Renal cortex interstitium (tissue), 15 donors: ENCODE data around the gene GYS2. TPM values are rescaled to one million over a fixed set of nuclear protein-coding genes. Genes with fewer than 3 reads are reported as not detected.

Experiments used
- DNase-seq, 11 donors: peaks; one replicate each; pipeline ENCODE4 v3.0.0-alpha.2; 2013; ENCODE audit warnings: low read depth in 9 of 11, low spot score in 4 of 11; ENCODE audit errors: extremely low read depth in 1 of 11
- long read RNA-seq, 16 experiments: transcript quantifications; one replicate each; lab custom pipeline, GENCODE V29; 2026
- polyA plus RNA-seq, 3 donors: library from polyadenylated mRNA; unstranded; fragments of 120-200 nt; gene quantifications; one replicate each; pipeline ENCODE4 v1.2.1, GENCODE V29; 2013; ENCODE audit not compliant: insufficient read length in 3 of 3

Gene GYS2
- under 1 TPM in 1 of 3 donors, not detected in 2; 0.32 TPM for polyA plus RNA-seq
- long read RNA-seq, donor 1, result 0 reads
- long read RNA-seq, donor 2, result 0 reads
- long read RNA-seq, donor 3, result 0 reads
- long read RNA-seq, donor 4, result 0 reads
- long read RNA-seq, donor 5, result 0 reads
- long read RNA-seq, donor 6, result 0 reads
- long read RNA-seq, donor 7, result 0 reads
- long read RNA-seq, donor 8, result 0 reads
- long read RNA-seq, donor 9, result 0 reads
- long read RNA-seq, donor 10, result 0 reads
- long read RNA-seq, donor 11, result 0 reads
- long read RNA-seq, donor 12, result 0 reads
- long read RNA-seq, donor 13, result 0 reads
- long read RNA-seq, donor 14, result 0 reads
- long read RNA-seq, donor 15, result 0 reads
- long read RNA-seq, donor 16, result 0 reads

DNA sequence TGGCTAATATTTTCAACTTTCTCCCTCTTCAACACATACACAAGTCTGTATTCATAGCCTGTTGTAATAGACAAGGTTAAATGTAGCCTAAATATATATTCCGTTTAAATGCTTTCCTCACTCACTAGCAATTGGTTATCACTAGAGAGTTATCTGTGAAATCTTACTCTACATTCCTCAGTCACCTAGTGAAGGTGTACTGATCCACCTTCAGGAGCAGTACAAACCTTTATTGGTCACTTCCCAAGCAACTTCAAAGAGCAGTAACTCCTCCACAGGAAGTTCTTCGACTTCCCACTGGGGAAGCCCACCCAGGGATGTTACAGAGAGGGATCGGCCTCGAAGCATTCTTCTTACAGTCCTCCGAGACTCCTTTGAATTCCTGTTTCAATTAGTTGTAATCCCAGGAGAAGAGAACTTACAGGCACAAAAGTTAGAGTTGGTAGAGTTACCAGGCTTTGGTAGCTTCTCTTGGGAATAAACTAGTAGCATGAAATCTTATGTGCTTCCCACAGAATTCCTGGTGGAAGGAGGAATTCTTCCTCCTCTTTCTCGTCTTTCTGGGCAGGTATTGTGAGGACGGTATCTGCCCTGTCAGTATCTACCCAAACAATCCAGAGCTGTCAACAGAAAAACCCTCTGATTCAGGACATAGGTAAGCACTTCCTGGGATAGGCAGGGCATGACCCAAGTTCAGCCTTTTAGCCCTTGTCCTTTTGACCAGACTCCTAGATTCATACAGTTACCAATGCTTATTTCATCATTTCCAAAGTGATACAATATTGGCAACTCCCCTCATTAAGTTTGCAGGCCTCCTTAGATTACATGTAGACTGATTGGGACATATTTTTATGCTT, at the start of gene GYS2:
GYS2 (minus strand) TSS at position 603 of the 857 bp plus-strand sequence; CDS start at position 348, 255 bp downstream.
- DNase-seq, result no peak

DNA sequence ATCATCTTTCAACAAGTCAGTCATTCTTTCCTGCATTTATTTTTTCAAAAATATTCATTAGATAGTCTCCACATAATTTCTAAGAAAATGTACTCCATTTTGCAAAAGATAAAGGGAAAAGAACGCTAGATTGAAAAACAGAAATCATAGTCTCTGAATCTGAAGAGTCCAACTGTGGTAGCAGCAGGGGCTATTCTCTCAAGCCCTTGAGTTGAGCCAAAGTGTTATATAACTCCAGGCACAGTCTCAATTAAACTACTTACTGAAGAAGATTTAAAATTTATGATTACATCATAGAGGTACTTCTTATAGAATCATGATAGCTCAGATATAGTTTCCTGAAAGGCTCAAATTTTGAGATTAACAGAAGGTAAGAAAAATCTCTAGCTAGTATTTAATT, 47.2 kb upstream of the GYS2 start:
- no peak for DNase-seq

DNA sequence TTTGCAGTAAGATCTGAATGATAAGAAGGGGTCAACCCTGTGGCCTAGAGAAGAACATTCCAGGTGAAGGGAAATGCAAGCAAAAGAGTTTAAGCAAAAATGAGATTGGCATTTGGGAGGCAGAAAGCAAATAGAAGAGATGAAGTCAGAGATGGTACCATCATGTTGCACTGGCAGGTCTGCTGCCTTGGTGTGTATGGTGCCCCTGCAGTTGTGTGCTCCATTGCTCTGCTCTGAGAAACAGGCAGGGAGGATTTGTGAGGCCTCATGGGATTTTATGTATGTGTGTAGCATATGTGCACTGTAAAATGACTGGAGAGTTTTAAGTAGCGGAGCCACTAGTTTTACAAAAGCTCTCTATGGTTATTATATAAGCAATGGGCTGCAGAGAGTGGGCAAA, 46.4 kb upstream of the GYS2 start:
- no peak for DNase-seq

DNA sequence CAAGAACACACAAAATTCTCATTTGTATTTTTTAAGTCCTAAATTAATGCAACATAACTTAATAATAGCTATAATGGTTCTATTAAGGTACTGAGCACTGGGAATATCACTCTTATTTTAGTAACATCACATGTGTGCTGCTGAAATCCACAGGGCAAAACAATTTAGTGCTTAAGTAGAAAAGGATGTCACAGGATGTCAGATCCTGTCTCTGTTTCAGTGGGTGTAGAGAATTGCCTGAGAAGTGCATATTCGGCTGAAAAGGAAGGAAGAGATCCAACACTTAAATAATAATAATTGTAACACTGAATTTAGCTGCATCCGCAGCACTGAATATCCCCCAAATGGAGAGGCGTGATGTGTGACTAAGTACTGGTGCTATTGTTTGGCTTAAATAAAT, 44.4 kb upstream of the GYS2 start:
- no peak for DNase-seq

DNA sequence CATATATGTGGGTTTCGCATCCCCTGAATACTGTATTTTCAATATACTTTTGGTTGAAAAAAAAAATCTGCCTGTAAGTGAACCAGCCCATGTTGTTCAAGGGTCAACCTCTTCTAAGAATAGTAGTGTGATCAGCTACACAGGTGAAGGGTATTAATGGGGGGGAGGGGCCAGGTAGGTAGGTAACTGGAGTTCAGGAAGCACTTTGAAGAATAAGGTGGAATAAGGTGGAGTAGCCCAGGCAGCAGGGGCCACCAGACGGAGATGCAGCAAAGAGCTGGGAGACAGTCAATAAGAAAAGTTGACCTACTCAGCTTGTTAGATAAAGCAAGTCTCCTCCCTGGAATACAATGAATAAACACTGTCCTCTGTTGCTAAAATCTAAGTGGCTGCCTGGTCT, 43.7 kb upstream of the GYS2 start:
- no peak for DNase-seq

DNA sequence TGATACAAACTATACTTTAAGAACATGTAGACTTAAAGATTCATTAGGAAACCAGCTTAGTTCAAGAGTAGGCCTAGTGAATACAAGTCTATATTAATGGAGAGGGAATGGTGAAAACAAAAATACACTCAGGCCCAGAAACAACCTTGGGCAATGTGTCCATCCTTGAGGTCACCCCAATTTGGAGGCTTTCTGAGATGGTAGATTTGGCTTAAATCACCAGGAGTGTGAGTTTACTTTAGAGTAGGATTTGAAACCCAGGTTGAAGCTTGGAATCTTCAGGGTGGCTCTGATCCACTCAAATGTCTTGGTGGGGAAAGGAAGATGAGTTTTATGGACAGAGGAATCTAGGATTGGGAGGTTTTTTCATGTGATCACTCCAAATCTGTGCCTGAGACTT, 42.5 kb upstream of the GYS2 start:
- DNase-seq, result no peak

DNA sequence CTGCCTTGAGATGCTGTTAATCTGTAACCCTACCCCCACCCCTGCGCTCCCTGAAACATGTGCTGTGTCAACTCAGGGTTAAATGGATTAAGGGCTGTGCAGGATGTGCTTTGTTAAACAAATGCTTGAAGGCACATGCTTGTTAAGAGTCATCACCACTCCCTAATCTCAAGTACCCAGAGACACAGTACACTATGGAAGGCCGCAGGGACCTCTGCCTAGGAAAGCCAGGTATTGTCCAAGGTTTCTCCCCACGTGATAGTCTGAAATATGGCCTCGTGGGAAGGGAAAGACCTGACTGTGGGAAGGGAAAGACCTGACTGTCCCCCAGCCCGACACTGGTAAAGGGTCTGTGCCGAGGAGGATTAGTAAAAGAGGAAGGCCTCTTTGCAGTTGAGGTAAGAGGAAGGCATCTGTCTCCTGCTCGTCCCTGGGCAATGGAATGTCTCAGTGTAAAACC, 40.4 kb upstream of the GYS2 start:
- DNase-seq, result peak in 1 of 11 donors; percentile 16

DNA sequence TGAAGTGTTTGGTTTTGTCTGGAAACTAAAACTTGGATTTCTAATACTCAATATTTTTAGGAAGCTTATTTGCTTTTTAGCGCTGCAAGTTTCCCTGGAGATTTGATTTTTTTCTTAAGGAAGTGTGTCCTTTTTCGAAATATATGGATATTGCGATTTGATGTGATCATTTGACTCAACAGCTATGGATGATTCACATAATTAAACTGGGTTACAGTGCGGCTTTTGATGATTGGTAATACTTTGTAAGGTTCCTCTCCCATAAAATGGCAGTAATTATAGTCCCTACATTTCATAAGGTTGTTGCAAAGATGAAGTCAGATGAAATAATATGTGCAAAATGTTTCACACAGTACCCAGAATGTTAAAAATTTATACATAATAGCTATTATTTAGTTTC, 39.9 kb upstream of the GYS2 start:
- DNase-seq, result no peak

DNA sequence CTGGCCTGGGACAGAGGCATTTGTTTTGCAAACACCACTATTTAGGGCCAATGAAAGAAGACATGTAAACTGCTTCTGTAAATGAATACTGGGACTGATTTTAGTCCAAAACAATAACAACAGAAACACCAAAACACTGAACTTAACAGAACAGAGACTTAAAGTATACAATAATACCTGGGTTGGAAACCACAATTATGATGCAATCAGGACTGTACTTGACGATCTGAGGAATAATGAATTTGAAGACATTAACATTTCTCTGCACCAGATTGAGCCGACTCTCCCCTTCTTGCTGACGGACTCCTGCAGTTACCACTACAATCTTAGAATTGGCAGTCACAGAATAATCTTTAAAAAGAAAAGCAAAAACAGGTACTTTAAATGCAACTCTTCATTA, 39.1 kb upstream of the GYS2 start:
- no peak for DNase-seq

DNA sequence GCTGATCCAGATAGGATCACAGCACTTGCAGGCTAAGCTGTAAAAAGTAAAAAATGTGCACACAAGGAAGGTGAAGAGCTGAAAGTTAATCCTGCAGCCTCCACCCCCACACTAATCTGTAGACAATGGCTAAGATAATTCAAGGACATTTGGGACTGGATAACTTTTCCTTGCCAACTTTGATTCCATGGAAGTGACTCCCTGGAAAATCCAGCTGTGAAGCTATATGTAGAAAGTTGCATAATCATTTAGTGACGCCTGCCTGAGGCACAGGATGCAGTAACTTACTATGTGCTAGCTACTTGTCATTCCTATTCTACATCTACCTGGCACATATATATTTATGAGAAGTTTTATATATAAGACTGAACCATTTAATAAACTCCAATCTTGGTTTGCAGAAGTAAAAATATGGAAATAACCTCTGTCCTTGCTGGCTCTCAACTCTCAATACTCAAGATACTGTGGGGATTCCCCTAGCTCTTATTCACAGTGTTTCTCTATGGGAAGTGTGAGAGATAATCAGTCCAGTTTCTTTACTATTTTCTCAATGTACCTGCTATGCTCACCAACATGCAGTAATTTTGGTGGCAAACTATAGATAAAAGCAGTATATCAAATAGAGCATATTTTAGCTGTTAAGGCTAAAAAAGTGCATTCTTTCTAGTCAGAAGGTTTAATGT, 38.2 kb upstream of the GYS2 start:
- no peak for DNase-seq

DNA sequence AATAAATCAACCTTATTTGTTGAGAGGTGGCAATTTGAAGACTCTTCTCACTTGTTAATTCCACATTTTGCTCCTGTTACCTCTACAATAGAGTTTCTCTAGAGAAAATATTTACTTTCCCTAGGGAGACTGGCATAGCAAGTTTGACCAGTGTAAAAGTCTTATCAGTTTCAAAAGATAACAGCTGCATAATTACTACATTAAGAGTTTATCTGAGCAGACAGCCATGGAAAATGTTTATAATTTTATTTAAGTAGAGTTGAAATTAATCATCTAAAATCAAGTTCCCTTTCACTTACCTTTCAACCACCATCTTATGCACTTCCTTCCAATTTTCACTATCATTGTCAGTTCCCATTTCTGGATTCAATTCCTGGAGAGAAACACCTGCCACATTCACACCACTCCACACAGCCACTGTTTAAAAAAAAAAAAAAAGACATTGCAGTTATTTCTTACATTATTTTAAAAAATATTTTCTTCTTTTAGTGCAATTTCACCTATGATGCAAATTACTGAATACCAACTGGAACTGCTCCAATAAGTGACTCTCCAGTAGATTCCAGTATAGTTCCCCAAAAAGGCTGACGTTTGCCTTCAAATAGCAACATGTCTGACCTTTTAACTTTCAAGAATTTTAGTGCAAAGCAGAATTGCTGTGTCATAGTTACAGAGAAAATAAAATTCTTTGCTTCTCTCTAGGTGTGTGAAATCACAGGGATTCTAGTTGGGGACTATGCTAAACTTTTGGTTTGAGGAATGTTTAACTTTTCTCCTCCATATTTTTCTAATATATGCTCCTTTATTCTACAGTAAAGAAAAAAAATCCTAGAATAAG, 33.6 kb upstream of the GYS2 start:
- no peak for DNase-seq

DNA sequence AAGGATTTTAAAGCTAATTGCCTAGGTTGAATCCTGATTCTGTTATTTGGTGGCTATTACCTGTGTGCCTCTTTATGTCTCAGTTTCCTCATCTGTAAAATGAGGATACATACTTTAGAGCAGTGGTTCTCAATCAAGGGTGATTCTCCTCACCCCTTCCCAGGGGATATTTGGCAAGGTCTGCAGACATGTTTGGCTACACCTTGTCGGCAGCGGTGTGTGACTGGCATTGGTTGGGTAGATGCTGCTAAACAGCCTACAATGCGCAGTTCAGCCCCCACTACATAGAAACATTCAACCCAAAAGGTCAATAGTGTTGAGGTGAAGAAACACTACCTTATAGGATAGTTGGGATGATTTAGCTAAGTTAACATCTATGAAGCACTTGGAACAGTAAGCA, 29.6 kb upstream of the GYS2 start:
- no peak for DNase-seq

DNA sequence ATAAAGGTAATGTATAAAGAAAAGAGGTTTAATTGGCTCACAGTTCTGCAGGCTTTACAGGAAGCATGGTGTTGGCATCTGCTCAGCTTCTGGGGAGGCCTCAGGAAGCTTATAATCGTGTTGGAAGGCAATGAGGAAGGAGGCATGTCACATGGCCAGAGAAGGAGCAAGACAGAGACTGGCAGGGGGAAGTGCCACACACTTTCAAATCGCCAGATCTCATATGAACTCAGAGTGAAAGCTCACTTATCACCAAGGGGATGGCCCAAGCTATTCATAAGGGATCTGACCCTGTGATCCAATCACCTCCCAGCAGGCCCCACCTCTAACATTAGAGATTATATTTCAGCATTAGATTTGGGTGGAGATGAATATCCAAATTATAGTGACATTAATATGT, 26.7 kb upstream of the GYS2 start:
- DNase-seq, result no peak

DNA sequence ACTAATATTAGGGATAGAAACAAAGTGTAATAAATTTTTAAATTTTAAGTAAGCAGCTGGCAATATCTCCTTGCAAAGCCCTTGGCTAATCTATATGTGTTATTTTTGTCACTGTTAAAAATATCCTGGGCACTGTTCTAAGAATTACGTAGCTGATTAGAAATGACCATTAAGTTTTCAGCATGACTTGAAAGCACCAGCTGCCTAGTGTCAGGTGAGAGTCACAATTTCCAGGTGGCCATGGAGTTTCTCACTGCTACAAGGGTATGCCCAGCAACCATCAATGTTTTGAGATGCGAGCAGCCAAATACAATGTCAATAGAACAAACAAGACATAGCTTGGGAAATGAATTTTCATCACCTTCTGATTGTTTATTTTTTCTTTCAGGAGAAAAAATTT, 23.3 kb upstream of the GYS2 start:
- DNase-seq, result no peak

DNA sequence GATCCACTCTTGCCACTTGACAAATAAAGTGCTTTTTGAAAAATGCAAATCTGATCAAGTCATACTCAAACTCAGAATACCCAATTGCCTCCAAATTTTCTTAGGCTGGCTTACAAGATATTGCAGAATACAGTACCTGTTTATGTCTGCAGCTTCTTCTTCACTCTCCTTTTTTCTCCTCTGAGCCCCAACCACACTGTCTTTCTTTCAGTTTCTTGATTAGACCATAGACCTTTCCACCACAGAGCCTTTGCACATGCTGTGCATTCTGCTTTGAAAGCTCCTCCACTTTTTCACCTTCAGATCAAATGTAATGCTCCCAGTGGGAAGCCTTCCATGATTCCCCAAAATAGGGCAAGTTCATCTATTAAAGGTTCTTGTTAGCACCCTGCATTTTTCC, 13.9 kb upstream of the GYS2 start:
- DNase-seq, result no peak

DNA sequence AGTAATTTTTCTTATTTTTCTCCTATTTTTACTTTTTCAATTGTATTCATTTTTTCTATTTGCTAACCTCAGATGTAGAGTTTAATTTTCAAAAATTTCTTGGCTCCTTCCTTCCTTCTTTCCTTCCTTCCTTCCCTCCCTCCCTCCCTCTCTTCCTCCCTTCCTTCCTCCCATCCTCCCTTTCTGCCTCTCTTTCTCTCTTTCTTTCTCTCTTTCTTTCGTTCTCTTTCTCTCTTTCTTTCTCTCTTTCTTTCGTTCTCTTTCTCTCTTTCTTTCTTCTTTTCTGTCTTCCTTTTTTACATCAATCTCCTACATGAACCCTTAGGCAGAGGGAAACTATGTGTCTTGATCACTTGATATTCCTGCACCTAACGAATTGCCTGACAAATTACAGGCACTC, 12.4 kb upstream of the GYS2 start:
- DNase-seq, result no peak

DNA sequence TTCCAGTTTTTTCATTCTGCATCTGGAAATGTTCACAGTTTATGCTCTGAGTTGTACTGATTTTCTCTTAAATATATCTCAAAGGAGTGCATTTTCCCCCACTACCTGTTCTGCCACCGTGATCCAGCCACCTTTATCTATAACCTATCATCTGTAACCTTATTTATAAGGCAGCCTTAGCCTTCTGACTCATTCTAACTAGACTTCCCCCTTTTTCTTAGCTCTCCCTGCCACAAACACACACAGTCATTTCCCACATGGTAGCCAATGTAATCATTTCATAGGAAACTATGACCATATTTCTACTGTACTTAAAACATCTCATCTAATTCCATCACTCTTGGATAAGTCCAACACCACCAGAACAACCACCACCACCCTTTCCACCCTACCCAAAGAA, 10.8 kb upstream of the GYS2 start:
- DNase-seq, result no peak

DNA sequence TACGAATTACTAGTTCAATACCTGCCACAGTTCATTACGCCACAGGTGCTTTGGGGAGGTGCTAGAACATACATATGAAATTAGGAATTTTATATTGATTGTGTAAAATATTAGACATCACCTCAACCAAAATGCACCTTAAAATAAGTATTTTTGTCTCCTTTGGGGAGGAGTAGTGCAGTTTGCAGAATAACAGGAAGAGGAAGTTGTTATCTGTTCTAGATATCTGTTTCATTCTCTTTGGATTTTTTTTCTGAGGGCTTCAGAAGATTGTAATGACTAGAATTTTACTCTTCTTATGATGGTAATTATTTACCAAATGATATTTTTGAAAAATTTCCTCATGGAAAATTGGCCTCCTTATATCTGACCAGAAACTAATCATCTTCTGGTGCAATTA, 9.9 kb upstream of the GYS2 start:
- DNase-seq, result no peak

DNA sequence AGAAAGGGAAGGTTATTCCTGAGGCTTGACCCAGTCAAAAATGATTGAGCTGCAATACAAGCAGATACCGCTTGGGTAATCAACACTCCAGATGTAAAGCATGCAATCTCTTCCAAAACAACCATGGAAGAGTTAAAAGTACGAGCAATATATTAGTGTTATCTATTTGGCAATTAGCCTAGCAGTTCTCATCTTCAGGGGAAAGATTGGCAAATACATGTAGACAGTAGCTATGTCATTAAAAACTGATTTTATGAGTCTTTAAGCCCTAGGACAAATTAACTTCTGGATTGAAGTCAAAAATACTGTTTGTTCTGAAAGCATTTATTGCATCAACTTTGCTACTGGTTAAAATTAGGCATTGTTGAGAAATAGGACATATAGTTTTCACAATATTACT, 9.3 kb upstream of the GYS2 start:
- DNase-seq, result no peak
